A549 (cell line): ENCODE results near the gene MAST2. TPM values are rescaled to one million over a fixed set of nuclear protein-coding genes. Genes with fewer than 3 reads are reported as not detected.
A peak's percentile ranks its signal among the peaks of the same experiment; 100 is the strongest.
"Not testable (repeated sequence)": the region's sequence is repeated elsewhere in the genome, so short reads cannot be mapped to it uniquely, and the experiment has no call there.

Source experiments
- ATAC-seq, 2 experiments: fragments of 200-7000 bp in 1 of 2; fragments of >200 bp in 1 of 2; cut with Nextera tagmentation in 1 of 2; cut with Tn5 transposase in 1 of 2; 3 replicates each; pipeline versions ENCODE4 v1.8.0 to v1.9.1; 2018 to 2020; ENCODE audit warnings: mild to moderate bottlenecking in 1 of 2, moderate library complexity in 1 of 2
- CTCF ChIA-PET: fragments of 300-600 bp; sonication (Branson Sonifier 250); formaldehyde crosslinking; extraction: SDS; loops from one replicate; lab custom pipeline; 2021; ENCODE audit warnings: antibody characterized with exemption, inconsistent platforms; lab: Yijun Ruan, JAX
- POLR2A ChIA-PET: fragments of 350-600 bp; formaldehyde crosslinking; extraction: SDS; loops from one replicate; lab custom pipeline; 2021; ENCODE audit warnings: antibody characterized with exemption, inconsistent platforms; lab: Yijun Ruan, JAX
- DNase-seq, 2 experiments: peaks; one replicate each; pipeline versions ENCODE4 v3.0.0 to v3.0.0-alpha.2; 2011 to 2016; ENCODE audit warnings: low read depth in 1 of 2, low spot score in 1 of 2
- FAIRE-seq: peaks from 2 replicates; lab custom pipeline; 2011; peaks lifted over from hg19 to GRCh38; lab: Jason Lieb, UNC
- H3K27ac ChIP-seq, 2 experiments: fragments of >200 bp; sonication (Bioruptor Twin); formaldehyde crosslinking; 3 replicates each; pipeline ENCODE4 v1.5.1; 2016 to 2017
- H3K4me1 ChIP-seq: fragments of >200 bp; sonication (Bioruptor Twin); formaldehyde crosslinking; 3 replicates; pipeline ENCODE4 v1.6.1; 2016
- H3K4me2 ChIP-seq: fragments of >200 bp; sonication (Bioruptor Twin); formaldehyde crosslinking; 3 replicates; pipeline ENCODE4 v1.6.1; 2016
- H3K4me3 ChIP-seq: fragments of >200 bp; sonication (Bioruptor Twin); formaldehyde crosslinking; 3 replicates; pipeline ENCODE4 v1.5.1; 2016
- H3K9me3 ChIP-seq: fragments of >200 bp; sonication (Bioruptor Twin); formaldehyde crosslinking; 3 replicates; pipeline ENCODE4 v1.6.1; 2016
- CBX2 ChIP-seq: fragments of 200-600 bp; sonication (generic); IDR thresholded peaks from 2 replicates; pipeline ENCODE4 v1.6.1; 2016; ENCODE audit warnings: low read depth, mild to moderate bottlenecking, borderline replicate concordance
- CHD4 ChIP-seq: fragments of 200-600 bp; sonication (generic); IDR thresholded peaks from 2 replicates; pipeline ENCODE4 v1.6.1; 2016; ENCODE audit warnings: antibody characterized with exemption, mild to moderate bottlenecking, borderline replicate concordance
- EHF ChIP-seq: fragments of 250-450 bp; sonication (Bioruptor Pico); IDR thresholded peaks from 2 replicates; pipeline ENCODE4 v1.5.0; 2020; ENCODE audit warnings: mild to moderate bottlenecking
- EHMT2 ChIP-seq: fragments of 200-600 bp; sonication (generic); IDR thresholded peaks from 2 replicates; pipeline ENCODE4 v1.6.1; 2016; ENCODE audit warnings: antibody characterized with exemption, low read depth, mild to moderate bottlenecking, moderate library complexity
- EP300 ChIP-seq, 2 experiments: fragments of >200 bp; sonication (Bioruptor Twin); formaldehyde crosslinking; IDR thresholded peaks; 2 replicates in 1 of 2; 3 replicates in 1 of 2; pipeline ENCODE4 v1.6.1; 2016 to 2017
- ESRRA ChIP-seq: fragments of 150-350 bp; IDR thresholded peaks from 2 replicates; pipeline ENCODE4 v1.6.1; 2014; ENCODE audit warnings: mild to moderate bottlenecking, low read length, borderline replicate concordance
- FOXS1 ChIP-seq: fragments of 250-450 bp; sonication (Bioruptor Pico); IDR thresholded peaks from 2 replicates; pipeline ENCODE4 v1.5.0; 2020; ENCODE audit warnings: mild to moderate bottlenecking, moderate library complexity
- HOXA7 ChIP-seq: fragments of 250-450 bp; sonication (Bioruptor Pico); IDR thresholded peaks from 2 replicates; pipeline ENCODE4 v1.5.0; 2020; ENCODE audit warnings: mild to moderate bottlenecking, moderate library complexity
- HOXB13 ChIP-seq: fragments of 250-450 bp; sonication (Bioruptor Pico); IDR thresholded peaks from 2 replicates; pipeline ENCODE4 v1.5.0; 2020; ENCODE audit warnings: low read depth, mild to moderate bottlenecking, moderate library complexity
- KDM5A ChIP-seq: fragments of 200-600 bp; sonication (generic); IDR thresholded peaks from 2 replicates; pipeline ENCODE4 v1.6.1; 2016; ENCODE audit warnings: antibody characterized with exemption, mild to moderate bottlenecking
- MAFK ChIP-seq: fragments of 450-650 bp; IDR thresholded peaks from 2 replicates; pipeline ENCODE4 v1.6.1; 2014; ENCODE audit not compliant: partially characterized antibody
- NPAS2 ChIP-seq: fragments of 250-450 bp; sonication (Bioruptor Pico); IDR thresholded peaks from 2 replicates; pipeline ENCODE4 v1.8.0; 2022; ENCODE audit warnings: mild to moderate bottlenecking, moderate library complexity, borderline replicate concordance
- NR3C1 ChIP-seq: fragments of >200 bp; sonication (Bioruptor Twin); formaldehyde crosslinking; IDR thresholded peaks from 3 replicates; pipeline ENCODE4 v1.6.1; 2017
- POLR2AphosphoS2 ChIP-seq: conservative IDR thresholded peaks from 2 replicates; pipeline ENCODE4 v1.6.1; 2012; ENCODE audit warnings: low read length, improper control_type of control experiment, inconsistent platforms
- RAD21 ChIP-seq, 2 experiments: fragments of >200 bp in 1 of 2; sonication (Bioruptor Twin) in 1 of 2; formaldehyde crosslinking in 1 of 2; IDR thresholded peaks in 1 of 2; conservative IDR thresholded peaks in 1 of 2; 2 replicates in 1 of 2; 3 replicates in 1 of 2; pipeline ENCODE4 v1.6.1; 2012 to 2018; ENCODE audit warnings: inconsistent platforms in 1 of 2
- RCOR1 ChIP-seq: fragments of 150-350 bp; IDR thresholded peaks from 2 replicates; pipeline ENCODE4 v1.6.1; 2014; ENCODE audit warnings: antibody characterized with exemption, low read length, low read depth
- RNF2 ChIP-seq: fragments of 200-600 bp; sonication (generic); IDR thresholded peaks from 2 replicates; pipeline ENCODE4 v1.6.1; 2016; ENCODE audit warnings: low read depth, mild to moderate bottlenecking, antibody characterized with exemption, moderate library complexity, borderline replicate concordance
- SREBF2 ChIP-seq: fragments of 450-650 bp; IDR thresholded peaks from 2 replicates; pipeline ENCODE4 v1.6.1; 2014; ENCODE audit warnings: mild to moderate bottlenecking, moderate library complexity
- ZC3H11A ChIP-seq: fragments of 450-650 bp; IDR thresholded peaks from 2 replicates; pipeline ENCODE4 v1.6.1; 2014; ENCODE audit warnings: antibody characterized with exemption, mild to moderate bottlenecking
- WGBS: methylation state at CpG from one replicate; pipeline ENCODE4 v1.1.6; 2017; ENCODE audit errors: missing lambda C conversion rate; 5-methylcytosine and 5-hydroxymethylcytosine counted together
- polyA plus RNA-seq, 4 experiments: library from polyadenylated mRNA; depleted of rRNA in 3 of 4; stranded (reverse); fragments of >200 nt; fragmentation: RNase III in 1 of 4; extraction: RNeasy Plus Mini Kit Qiagen cat#74134 plus additional on column Dnase treatment in 1 of 4; gene quantifications; 2 replicates in 3 of 4; 3 replicates in 1 of 4; pipeline ENCODE4 v1.2.3, GENCODE V29; 2011 to 2017
- TF ChIP-seq, protein P1 (sequence below): fragments of 150-350 bp; IDR thresholded peaks from 2 replicates; pipeline ENCODE4 v1.6.1; 2014; ENCODE audit warnings: low read depth, mild to moderate bottlenecking, low read length
- TF ChIP-seq, protein P2 (sequence below): fragments of 250-450 bp; sonication (Bioruptor Pico); IDR thresholded peaks from 2 replicates; pipeline ENCODE4 v1.5.0; 2021; ENCODE audit warnings: mild to moderate bottlenecking, moderate library complexity, borderline replicate concordance
- TF ChIP-seq, protein P3 (sequence below): fragments of >200 bp; sonication (Bioruptor Twin); formaldehyde crosslinking; IDR thresholded peaks from 3 replicates; pipeline ENCODE4 v1.5.1; 2016
- TF ChIP-seq, protein P4 (sequence below): fragments of 450-650 bp; IDR thresholded peaks from 2 replicates; pipeline ENCODE4 v1.6.1; 2014; ENCODE audit warnings: antibody characterized with exemption

Gene MAST2
- polyA plus RNA-seq, 2 of the 4 experiments (the other 2 are of a cell fraction) = 19.3 to 20.5 TPM

DNA sequence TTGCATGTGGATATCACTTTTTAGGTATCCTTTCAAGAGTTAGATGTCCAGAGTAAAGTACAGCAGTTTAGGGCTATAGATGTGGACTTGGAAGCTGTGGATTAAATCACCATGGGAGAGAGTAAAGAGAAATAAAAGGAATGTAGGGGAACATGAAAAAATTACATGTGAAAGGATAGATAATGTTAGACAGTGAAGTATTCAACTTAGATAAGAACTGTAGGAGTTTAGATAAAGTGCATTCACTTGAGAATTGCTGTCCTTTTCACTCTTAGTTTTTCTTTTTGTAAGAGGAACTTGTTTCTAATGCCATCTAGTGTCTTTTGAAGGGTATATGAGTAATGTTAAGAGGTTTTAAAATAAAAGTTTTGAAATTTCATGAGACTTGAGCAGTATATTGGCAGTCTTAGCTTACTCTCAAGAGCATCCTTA lies 40.1 kb downstream of the MAST2 start:
- ATAC-seq (peak in 1 of 2 experiments; percentile 33; a peak in 1 of 6 replicates), DNase-seq (peak in 1 of 2 experiments; percentile 16), FAIRE-seq (no peak)
- ChIA-PET CTCF (interaction anchor here (0.6 to 1.6 kb wide), 8 partner anchors 11 to 184 kb away, joined by 3 to 4 read pairs (median 3); no protein-coding TSS in a partner anchor), POLR2A (no interaction called here)
- H3K4me2 ChIP-seq = peak overlapping the region; percentile 28; the same call in 1 of the 3 replicates
- H3K4me1 ChIP-seq = peaks cover 22% of the 10 kb centered on the region
- TF ChIP-seq RAD21 (conservative IDR thresholded peaks at IDR 0.05 in 1 of 2, IDR thresholded peaks at IDR 0.05 in 1 of 2) (peak in 1 of 2 experiments; percentile 37; a peak in 1 of 5 replicates), HOXA7 (no peak), ZC3H11A (no peak), ESRRA (no peak), EP300 (IDR thresholded peaks at IDR 0.05) (no peak), HOXB13 (CRISPR knock-in tag) (no peak), RNF2 (no peak), RCOR1 (no peak), FOXS1 (CRISPR knock-in tag) (no peak), CHD4 (no peak), EHMT2 (no peak)
- TF ChIP-seq, protein P1, sequence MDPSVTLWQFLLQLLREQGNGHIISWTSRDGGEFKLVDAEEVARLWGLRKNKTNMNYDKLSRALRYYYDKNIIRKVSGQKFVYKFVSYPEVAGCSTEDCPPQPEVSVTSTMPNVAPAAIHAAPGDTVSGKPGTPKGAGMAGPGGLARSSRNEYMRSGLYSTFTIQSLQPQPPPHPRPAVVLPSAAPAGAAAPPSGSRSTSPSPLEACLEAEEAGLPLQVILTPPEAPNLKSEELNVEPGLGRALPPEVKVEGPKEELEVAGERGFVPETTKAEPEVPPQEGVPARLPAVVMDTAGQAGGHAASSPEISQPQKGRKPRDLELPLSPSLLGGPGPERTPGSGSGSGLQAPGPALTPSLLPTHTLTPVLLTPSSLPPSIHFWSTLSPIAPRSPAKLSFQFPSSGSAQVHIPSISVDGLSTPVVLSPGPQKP = no peak
- TF ChIP-seq, protein P2, sequence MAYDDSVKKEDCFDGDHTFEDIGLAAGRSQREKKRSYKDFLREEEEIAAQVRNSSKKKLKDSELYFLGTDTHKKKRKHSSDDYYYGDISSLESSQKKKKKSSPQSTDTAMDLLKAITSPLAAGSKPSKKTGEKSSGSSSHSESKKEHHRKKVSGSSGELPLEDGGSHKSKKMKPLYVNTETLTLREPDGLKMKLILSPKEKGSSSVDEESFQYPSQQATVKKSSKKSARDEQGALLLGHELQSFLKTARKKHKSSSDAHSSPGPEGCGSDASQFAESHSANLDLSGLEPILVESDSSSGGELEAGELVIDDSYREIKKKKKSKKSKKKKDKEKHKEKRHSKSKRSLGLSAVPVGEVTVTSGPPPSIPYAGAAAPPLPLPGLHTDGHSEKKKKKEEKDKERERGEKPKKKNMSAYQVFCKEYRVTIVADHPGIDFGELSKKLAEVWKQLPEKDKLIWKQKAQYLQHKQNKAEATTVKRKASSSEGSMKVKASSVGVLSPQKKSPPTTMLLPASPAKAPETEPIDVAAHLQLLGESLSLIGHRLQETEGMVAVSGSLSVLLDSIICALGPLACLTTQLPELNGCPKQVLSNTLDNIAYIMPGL (CRISPR knock-in tag) = no peak
- TF ChIP-seq, protein P3, sequence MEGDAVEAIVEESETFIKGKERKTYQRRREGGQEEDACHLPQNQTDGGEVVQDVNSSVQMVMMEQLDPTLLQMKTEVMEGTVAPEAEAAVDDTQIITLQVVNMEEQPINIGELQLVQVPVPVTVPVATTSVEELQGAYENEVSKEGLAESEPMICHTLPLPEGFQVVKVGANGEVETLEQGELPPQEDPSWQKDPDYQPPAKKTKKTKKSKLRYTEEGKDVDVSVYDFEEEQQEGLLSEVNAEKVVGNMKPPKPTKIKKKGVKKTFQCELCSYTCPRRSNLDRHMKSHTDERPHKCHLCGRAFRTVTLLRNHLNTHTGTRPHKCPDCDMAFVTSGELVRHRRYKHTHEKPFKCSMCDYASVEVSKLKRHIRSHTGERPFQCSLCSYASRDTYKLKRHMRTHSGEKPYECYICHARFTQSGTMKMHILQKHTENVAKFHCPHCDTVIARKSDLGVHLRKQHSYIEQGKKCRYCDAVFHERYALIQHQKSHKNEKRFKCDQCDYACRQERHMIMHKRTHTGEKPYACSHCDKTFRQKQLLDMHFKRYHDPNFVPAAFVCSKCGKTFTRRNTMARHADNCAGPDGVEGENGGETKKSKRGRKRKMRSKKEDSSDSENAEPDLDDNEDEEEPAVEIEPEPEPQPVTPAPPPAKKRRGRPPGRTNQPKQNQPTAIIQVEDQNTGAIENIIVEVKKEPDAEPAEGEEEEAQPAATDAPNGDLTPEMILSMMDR = peak; percentile 30; the same call in 1 of the 3 replicates
- no peak overlapping the region for H3K27ac ChIP-seq
- no peak overlapping the region for H3K4me3 ChIP-seq
- H3K9me3 ChIP-seq = no peaks in the 10 kb centered on the region

DNA sequence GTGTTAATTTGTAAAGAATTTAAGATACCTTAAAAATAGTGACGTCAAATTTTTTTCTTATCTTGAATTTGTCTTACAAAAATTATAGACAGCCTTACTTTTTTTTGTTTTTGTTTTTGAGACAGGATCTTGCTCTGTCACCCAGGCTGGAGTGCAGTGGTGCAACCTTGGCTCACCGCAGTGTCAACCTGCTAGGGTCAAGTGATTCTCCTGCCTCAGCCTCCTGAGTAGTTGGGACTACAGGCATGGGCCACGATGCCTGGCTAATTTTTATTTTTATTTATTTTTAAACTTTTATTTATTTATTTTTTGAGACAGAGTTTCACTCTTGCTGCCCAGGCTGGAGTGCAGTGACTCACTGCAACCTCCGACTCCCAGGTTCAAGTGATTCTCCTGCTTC lies 40.6 kb downstream of the MAST2 start:
- H3K9me3 ChIP-seq, POLR2A ChIA-PET, FAIRE-seq, H3K27ac ChIP-seq, H3K4me3 ChIP-seq, ATAC-seq, DNase-seq, H3K4me2 ChIP-seq: not testable (repeated sequence)
- CTCF ChIA-PET = interaction anchor here (0.9 to 1.6 kb wide), 6 partner anchors 11 to 185 kb away, joined by 3 to 4 read pairs (median 3); no protein-coding TSS in a partner anchor
- 72% methylated on average over 4 of the region's 4 CpGs for WGBS
- peaks cover 22% of the 10 kb centered on the region for H3K4me1 ChIP-seq

DNA sequence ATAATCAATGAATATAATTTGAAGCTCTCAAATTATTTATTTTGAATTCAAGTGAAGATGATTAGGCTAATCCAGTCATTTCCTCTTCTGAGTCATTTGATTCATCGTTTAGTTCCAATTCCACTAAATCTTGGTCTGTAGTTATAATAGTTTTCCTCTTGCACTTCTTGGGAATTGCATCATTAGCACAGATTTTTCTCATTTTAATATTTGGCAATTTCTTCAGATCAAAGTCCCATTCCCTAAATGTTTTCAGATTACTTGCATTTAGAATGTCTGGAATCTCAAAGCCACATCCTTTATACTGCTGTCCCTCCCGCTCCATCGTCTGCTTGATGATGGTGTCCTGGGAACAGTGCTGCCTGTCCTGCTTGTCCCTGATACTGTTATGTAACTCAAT lies 43.5 kb downstream of the MAST2 start:
- ChIA-PET CTCF (interaction anchor here (0.6 kb wide), 1 partner anchor 68 kb away, joined by 3 read pairs; no protein-coding TSS in a partner anchor), POLR2A (no interaction called here)
- no peak for FAIRE-seq
- ATAC-seq = no peak
- no peaks in the 10 kb centered on the region; the same call in 2 of the 3 replicates for H3K9me3 ChIP-seq
- 90% methylated on average over 3 of the region's 3 CpGs for WGBS
- TF ChIP-seq SREBF2 = no peak
- no peak for TF ChIP-seq EHMT2
- TF ChIP-seq CBX2 = no peak
- TF ChIP-seq NR3C1 = no peak
- no peak for TF ChIP-seq ESRRA
- no peak for TF ChIP-seq MAFK
- TF ChIP-seq RCOR1 = no peak
- TF ChIP-seq, protein P4, sequence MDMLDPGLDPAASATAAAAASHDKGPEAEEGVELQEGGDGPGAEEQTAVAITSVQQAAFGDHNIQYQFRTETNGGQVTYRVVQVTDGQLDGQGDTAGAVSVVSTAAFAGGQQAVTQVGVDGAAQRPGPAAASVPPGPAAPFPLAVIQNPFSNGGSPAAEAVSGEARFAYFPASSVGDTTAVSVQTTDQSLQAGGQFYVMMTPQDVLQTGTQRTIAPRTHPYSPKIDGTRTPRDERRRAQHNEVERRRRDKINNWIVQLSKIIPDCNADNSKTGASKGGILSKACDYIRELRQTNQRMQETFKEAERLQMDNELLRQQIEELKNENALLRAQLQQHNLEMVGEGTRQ = no peak
- TF ChIP-seq NPAS2 = no peak
- no peak for TF ChIP-seq KDM5A
- no peak for TF ChIP-seq CHD4
- no peak for TF ChIP-seq POLR2AphosphoS2
- TF ChIP-seq EHF (CRISPR knock-in tag) = no peak
- no peak overlapping the region for H3K27ac ChIP-seq
- no peak overlapping the region for H3K4me2 ChIP-seq
- no peak overlapping the region for H3K4me3 ChIP-seq
- H3K4me1 ChIP-seq = peaks cover 12% of the 10 kb centered on the region; the same call in 2 of the 3 replicates
- no peak for DNase-seq
